HL-60 (cell line): Measurements from ENCODE around the gene MRGPRG.

ENCODE experiments used
- DNase-seq, 2 experiments: peaks; one replicate each; pipeline ENCODE4 v3.0.0-alpha.2; 2010 to 2020; ENCODE audit warnings: low read depth in 1 of 2, low spot score in 1 of 2
- H3K27ac ChIP-seq: fragments of 250-450 bp; sonication (Bioruptor Pico); replicated peaks from 2 replicates; pipeline ENCODE4 v1.5.1; 2020; ENCODE audit warnings: mild to moderate bottlenecking, moderate library complexity
- H3K27me3 ChIP-seq: fragments of 250-450 bp; sonication (Bioruptor Pico); 2 replicates; pipeline ENCODE4 v1.5.1; 2021; ENCODE audit warnings: mild to moderate bottlenecking, moderate library complexity; ENCODE audit not compliant: insufficient read depth, poor library complexity, severe bottlenecking
- H3K4me3 ChIP-seq: replicated peaks from 2 replicates; pipeline ENCODE4 v1.5.1; 2011; ENCODE audit warnings: mild to moderate bottlenecking, control low read depth, low read length; ENCODE audit not compliant: insufficient read depth
- CTCF ChIP-seq: IDR thresholded peaks from one replicate; pipeline ENCODE4 v1.5.1; 2011; ENCODE audit warnings: low read length, control low read depth, inconsistent platforms; ENCODE audit not compliant: insufficient read depth
- GABPA ChIP-seq: IDR thresholded peaks from 2 replicates; pipeline ENCODE4 v1.6.1; 2012; ENCODE audit warnings: low read depth
- POLR2AphosphoS5 ChIP-seq: IDR thresholded peaks from 2 replicates; pipeline ENCODE4 v1.6.1; 2012; ENCODE audit warnings: low read depth
- REST ChIP-seq: IDR thresholded peaks from 2 replicates; pipeline ENCODE4 v1.6.1; 2012; ENCODE audit warnings: low read depth; ENCODE audit not compliant: insufficient replicate concordance
- SPI1 ChIP-seq: IDR thresholded peaks from 2 replicates; pipeline ENCODE4 v1.6.1; 2012; ENCODE audit warnings: low read depth, mild to moderate bottlenecking, borderline replicate concordance

Gene MRGPRG

GRCh38 chr11:3184732-3185347 is 33.8 kb downstream of the MRGPRG start:
- Histone ChIP-seq H3K27ac (no peak overlapping the region), H3K27me3 (no peaks in the 10 kb centered on the region), H3K4me3 (no peak overlapping the region)
- TF ChIP-seq CTCF (no peak), POLR2AphosphoS5 (no peak), SPI1 (no peak), GABPA (no peak), REST (no peak)
- no peak for DNase-seq

- TF ChIP-seq POLR2AphosphoS5 (no peak), CTCF (no peak), SPI1 (no peak), REST (no peak), GABPA (no peak)
- no peak for DNase-seq
- H3K4me3 ChIP-seq = no peak overlapping the region
- no peak overlapping the region for H3K27ac ChIP-seq
- H3K27me3 ChIP-seq = no peaks in the 10 kb centered on the region
These were observed 35.1 kb downstream of the MRGPRG start for GRCh38 chr11:3183523-3183922.

GRCh38 chr11:3182462-3182852 is 36.2 kb downstream of the MRGPRG start:
- no peak for DNase-seq
- TF ChIP-seq SPI1 = no peak
- TF ChIP-seq REST = no peak
- H3K4me3 ChIP-seq = no peak overlapping the region
- H3K27me3 ChIP-seq = no peaks in the 10 kb centered on the region
- no peak overlapping the region for H3K27ac ChIP-seq
